Lower leg skin (tissue), 4 donors: Measurements from ENCODE around the gene GFRA4. TPM values are rescaled to one million over a fixed set of nuclear protein-coding genes. Genes with fewer than 3 reads are reported as not detected.

Source experiments
- DNase-seq, 2 donors: peaks; one replicate each; pipeline ENCODE4 v3.0.0-alpha.2; 2019; ENCODE audit warnings: low spot score in 2 of 2
- H3K4me3 ChIP-seq: fragments of 200-600 bp; sonication (generic); 2 replicates; pipeline ENCODE4 v1.5.1; 2017; ENCODE audit warnings: mild to moderate bottlenecking, low read depth; ENCODE audit not compliant: poor library complexity, severe bottlenecking
- CTCF ChIP-seq, 3 donors: fragments of 450-650 bp; IDR thresholded peaks; one replicate each; pipeline ENCODE4 v1.5.1; 2016; ENCODE audit warnings: antibody characterized with exemption in 3 of 3, mild to moderate bottlenecking in 3 of 3, moderate library complexity in 2 of 3
- POLR2A ChIP-seq, 2 donors: fragments of 450-650 bp; IDR thresholded peaks; one replicate each; pipeline ENCODE4 v1.6.1; 2016 to 2017; ENCODE audit warnings: antibody characterized with exemption in 2 of 2, mild to moderate bottlenecking in 1 of 2, moderate library complexity in 1 of 2
- WGBS, 2 donors: methylation state at CpG; one replicate each; pipeline ENCODE4 v1.1.5; 2018; 5-methylcytosine and 5-hydroxymethylcytosine counted together
- intact Hi-C: fragments of 100-400 bp; cut with DNase I; formaldehyde crosslinking; loops from one replicate; pipeline ENCODE4 v1.15.0; 2023; ENCODE audit warnings: low total_unique reads
- total RNA-seq, 4 donors: library from RNA; depleted of rRNA; stranded (reverse); fragments of >200 nt; gene quantifications; one replicate each; pipeline ENCODE4 v1.1.0, GENCODE V29; 2016

The GFRA4 gene
- total RNA-seq, 4 donors from 2014 or later: not detected

- intact Hi-C loops: no loop called here
- 89 to 90% methylated on average over 12 to 13 of the region's 16 CpGs for WGBS, 2 donors
- H3K4me3 ChIP-seq: no peak overlapping the region
- no peak for TF ChIP-seq CTCF (IDR thresholded peaks at IDR 0.05)
- TF ChIP-seq POLR2A (IDR thresholded peaks at IDR 0.05): no peak
- DNase-seq: no peak
Observed at GRCh38 chr20:3691306-3691705, 28.1 kb upstream of the GFRA4 start.

GRCh38 chr20:3690413-3690812 lies 27.2 kb upstream of the GFRA4 start:
- 92 to 99% methylated on average over 3 of the region's 3 CpGs for WGBS, 2 donors
- intact Hi-C loops: no loop called here
- H3K4me3 ChIP-seq: no peak overlapping the region
- DNase-seq: no peak
- TF ChIP-seq POLR2A (IDR thresholded peaks at IDR 0.05) (no peak), CTCF (IDR thresholded peaks at IDR 0.05) (no peak)

GRCh38 chr20:3689978-3690377 lies 26.8 kb upstream of the GFRA4 start:
- TF ChIP-seq CTCF (IDR thresholded peaks at IDR 0.05) (no peak), POLR2A (IDR thresholded peaks at IDR 0.05) (no peak)
- 84 to 92% methylated on average over 11 of the region's 11 CpGs for WGBS, 2 donors

GRCh38 chr20:3687655-3688054 lies 24.5 kb upstream of the GFRA4 start:
- intact Hi-C loops: no loop called here

More at GRCh38 chr20:3689978-3690377, 26.8 kb upstream of the GFRA4 start:
- DNase-seq: no peak
- no peak overlapping the region for H3K4me3 ChIP-seq
- intact Hi-C loops: no loop called here

GRCh38 chr20:3686867-3687321 lies 23.7 kb upstream of the GFRA4 start:
- no peak overlapping the region for H3K4me3 ChIP-seq
- intact Hi-C loops: no loop called here
- TF ChIP-seq POLR2A (IDR thresholded peaks at IDR 0.05): no peak
- TF ChIP-seq CTCF (IDR thresholded peaks at IDR 0.05): no peak
- DNase-seq: peak; percentile 89 to 96
- WGBS, 2 donors: 29 to 32% methylated on average over 9 of the region's 9 CpGs

More at GRCh38 chr20:3687655-3688054, 24.5 kb upstream of the GFRA4 start:
- WGBS, 2 donors: 61 to 64% methylated on average over 2 of the region's 2 CpGs
- H3K4me3 ChIP-seq: no peak overlapping the region
- no peak for DNase-seq
- TF ChIP-seq CTCF (IDR thresholded peaks at IDR 0.05): no peak
- no peak for TF ChIP-seq POLR2A (IDR thresholded peaks at IDR 0.05)

GRCh38 chr20:3686421-3686820 lies 23.2 kb upstream of the GFRA4 start:
- TF ChIP-seq POLR2A (IDR thresholded peaks at IDR 0.05): no peak
- no peak for TF ChIP-seq CTCF (IDR thresholded peaks at IDR 0.05)
- H3K4me3 ChIP-seq: no peak overlapping the region
- WGBS, 2 donors: 64 to 69% methylated on average over 7 of the region's 7 CpGs
- intact Hi-C loops: no loop called here
- no peak for DNase-seq
